ENCODE results near the gene ALDH2.

- no peak for TF ChIP-seq EZH2 (IDR thresholded peaks at IDR 0.05; ENCODE audit: insufficient read depth, poor library complexity, severe bottlenecking)
- no peak for TF ChIP-seq EZH2phosphoT487 (IDR thresholded peaks at IDR 0.05; ENCODE audit: insufficient read depth, low read depth)
Observed at GRCh38 chr12:111766608-111767361, at the start of gene ALDH2.

Data from GM23248 (cell line).